Stimulated activated CD8-positive, alpha-beta memory T cell treated with anti-CD3 and anti-CD28 coated beads, Interleukin-15, amount 100 ng/mL, for 4 hours (primary cell): ENCODE results near the gene CLPTM1L.
"Not testable (repeated sequence)": the region's sequence is repeated elsewhere in the genome, so short reads cannot be mapped to it uniquely, and the experiment has no call there.

Experiments used
- DNase-seq, 2 donors: peaks; one replicate each; pipeline ENCODE4 v3.0.0-alpha.2; 2020; ENCODE audit warnings: low read depth in 2 of 2

Gene CLPTM1L

DNA sequence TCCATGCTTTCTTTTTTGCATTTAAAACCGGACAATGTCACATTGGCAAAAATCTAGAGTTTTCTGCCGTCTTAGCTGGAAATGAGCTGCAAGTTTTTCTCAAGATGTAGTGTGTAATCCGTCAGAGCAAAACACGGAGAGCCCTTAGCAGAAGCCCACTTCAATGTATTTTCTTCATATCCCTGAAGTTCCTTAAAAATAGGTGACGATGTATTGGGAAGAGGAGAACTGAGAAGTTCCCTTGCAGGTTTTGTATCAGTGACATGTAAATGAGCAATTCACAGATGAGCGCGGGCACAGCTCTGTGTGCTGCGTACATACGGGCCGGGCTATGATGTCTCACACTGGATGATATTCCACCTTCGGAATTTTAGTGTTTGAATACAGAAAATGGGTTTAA lies 14.8 kb upstream of the CLPTM1L start:
- DNase-seq: no peak

- no peak for DNase-seq
Observed at GRCh38 chr5:1359031-1359645, 14.2 kb upstream of the CLPTM1L start.

GRCh38 chr5:1358726-1359025 lies 13.8 kb upstream of the CLPTM1L start:
- no peak for DNase-seq

- DNase-seq: no peak
Observed at GRCh38 chr5:1357946-1358725, 13.2 kb upstream of the CLPTM1L start.

DNA sequence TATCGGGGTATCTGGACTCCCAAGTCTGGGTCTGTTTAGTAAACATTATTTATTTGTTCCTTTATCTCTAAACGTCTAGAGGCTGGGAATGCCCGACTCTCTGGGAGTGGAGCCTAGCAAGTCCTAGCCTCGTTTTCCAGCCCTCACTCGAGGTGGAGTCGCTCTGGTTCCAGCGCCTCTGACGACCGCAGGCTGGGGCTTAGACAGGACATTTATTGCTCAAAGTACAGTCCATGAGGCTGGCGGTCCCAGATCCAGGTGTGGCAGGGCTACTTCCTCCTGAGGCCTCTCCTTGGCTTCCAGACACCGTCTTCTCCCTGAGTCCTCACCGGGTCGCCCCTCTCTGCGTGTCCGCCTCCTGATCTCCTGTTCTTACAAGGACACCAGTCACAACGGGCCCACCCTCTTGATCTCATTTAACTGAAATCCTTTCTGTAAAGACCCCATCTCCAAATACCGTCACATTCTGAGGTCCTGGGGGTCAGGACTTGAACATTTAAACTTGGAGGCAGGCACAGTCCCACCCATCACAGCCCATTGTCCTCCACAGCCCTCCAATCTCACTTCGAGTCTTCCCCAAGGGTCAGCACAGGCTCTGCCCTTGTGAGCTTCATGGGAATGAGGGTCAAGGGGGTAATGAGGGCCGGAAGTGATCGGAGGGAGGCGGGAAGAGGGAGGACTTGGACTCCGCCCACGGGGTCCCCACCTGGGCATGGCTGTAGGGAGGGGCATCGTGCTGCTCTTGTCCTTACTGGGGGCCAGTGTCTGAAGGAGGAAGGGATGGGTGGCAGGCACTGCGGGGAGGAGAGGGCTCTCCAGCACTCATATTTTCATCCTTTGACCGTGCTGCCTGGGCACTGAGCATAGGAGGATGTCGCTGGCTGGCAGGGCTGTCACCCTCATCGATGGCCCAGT lies 12.2 kb upstream of the CLPTM1L start:
- DNase-seq: no peak

DNA sequence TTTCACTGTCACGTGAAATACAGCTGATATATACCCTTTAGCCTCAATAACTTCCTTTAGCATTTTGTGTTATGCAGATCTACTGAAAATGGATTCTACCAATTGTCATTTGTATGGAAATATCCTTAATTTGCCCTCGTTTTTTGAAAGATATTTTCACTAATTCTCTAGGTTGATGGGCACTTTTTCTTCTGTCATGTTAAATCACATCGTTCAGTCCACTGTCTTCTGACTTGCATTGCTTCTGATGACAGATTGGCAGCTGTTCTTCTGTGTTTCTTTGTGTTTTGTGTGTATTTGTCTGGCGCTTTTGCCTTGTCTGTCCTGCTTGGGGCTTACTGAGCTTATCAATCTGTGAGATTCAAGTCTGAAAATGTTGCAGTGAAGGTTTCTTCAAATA lies 9.7 kb upstream of the CLPTM1L start:
- no peak for DNase-seq

GRCh38 chr5:1352231-1353219 lies 7.6 kb upstream of the CLPTM1L start:
- no peak for DNase-seq

GRCh38 chr5:1351156-1351555 lies 6.3 kb upstream of the CLPTM1L start:
- DNase-seq: no peak

DNA sequence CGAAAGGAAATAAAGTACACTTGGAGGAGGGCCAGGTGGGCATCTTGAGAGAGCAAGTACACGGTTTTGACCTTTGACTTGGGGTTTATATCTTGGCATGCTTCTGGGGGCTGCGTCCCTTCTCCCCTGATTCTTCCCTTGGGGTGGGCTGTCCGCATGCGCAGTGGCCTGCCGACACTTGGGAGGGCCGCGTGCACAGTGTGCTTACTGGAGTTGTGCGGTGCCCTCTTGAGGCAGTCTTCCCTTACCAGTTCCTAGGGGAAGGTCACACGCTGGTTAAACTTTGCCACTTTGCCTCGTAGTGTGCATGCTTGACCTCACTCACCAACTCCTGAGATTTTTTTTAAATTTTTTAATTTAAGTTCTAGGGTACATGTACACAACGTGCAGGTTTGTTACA lies 4.3 kb upstream of the CLPTM1L start:
- no peak for DNase-seq

DNA sequence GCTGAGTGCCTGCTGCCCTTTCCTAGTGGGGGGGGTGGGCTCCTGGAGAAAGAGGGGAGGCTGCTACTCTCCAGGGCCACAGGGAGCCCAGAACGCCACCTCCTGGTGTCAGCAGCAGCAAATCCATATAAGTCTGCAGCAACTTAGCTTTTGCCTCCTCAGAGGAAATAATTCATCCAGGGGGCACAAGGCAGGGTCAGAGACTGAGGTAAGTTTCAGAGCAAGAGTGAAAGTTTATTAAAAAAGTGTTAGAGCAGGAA lies 4.0 kb upstream of the CLPTM1L start:
- DNase-seq: no peak

DNA sequence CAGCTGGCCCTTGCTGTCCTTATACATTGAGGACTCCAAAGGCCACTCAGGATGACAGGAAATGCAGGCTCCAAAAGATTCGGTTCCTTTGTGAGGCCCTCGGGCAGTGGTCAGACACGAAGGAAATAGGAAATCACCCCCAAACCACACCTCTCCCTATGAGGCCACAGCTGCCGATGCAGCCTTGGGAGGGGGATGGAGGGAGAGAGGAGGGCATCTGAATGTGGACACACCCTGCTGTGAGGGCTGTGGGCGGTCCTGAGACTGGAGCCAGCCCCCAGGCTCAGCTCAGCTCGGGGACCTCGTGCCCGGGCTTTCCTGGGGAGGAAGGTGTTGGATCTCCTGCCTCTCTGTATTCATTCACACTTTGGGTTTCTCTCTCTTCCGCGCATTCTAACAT lies 2.7 kb upstream of the CLPTM1L start:
- DNase-seq: no peak

- DNase-seq: no peak
Observed at GRCh38 chr5:1346627-1347440, 1.9 kb upstream of the CLPTM1L start.

- no peak for DNase-seq
Observed at GRCh38 chr5:1345876-1346626, 1.2 kb upstream of the CLPTM1L start.

DNA sequence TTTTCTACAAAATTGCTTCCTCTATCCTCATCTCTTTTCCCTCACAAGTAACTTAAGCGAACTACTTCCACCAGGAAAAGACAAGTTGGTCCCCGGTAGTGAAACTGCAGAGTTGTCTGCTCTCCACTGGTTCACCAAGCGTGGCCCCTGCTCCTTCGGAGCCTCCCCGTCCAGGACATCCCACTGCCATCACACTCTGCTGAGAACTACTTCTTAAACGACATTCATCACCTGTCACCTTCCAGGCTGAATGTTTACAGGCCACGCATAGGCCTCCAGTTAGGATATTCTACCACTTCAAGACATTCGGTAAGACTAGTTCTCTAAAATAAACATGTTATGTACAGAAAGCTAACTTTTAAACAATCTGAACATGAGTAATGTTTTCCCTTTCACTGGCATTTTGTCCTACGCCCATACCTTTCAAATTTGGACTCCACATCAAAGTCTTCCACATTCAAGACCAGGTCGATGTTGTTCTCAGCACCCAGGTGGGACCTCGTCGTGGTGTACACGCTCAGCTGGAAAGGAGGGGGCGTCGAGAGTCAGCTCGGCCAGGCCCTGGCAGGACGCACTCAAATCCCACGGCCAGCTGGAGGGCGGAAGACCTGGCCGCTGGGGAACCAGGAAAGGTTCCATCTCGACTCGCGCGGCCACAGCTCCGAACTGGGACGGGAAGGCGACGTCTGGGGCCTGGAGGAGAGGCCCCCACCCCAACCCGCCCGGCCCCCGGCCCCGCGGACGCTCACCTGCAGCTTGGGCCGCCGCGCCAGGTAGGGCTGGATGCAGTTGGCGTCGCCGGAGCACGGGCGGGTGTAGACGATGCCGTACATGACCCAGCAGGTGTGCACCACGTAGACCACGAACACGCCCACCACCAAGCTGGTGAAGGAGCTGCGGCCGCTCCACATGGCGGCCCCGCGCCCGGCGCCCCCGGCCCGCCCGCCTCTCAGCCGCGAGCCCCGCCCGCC lies 683 bp downstream of the CLPTM1L start:
- DNase-seq: no peak

- DNase-seq: no peak
Observed at GRCh38 chr5:1343315-1343751, 1.6 kb downstream of the CLPTM1L start.

DNA sequence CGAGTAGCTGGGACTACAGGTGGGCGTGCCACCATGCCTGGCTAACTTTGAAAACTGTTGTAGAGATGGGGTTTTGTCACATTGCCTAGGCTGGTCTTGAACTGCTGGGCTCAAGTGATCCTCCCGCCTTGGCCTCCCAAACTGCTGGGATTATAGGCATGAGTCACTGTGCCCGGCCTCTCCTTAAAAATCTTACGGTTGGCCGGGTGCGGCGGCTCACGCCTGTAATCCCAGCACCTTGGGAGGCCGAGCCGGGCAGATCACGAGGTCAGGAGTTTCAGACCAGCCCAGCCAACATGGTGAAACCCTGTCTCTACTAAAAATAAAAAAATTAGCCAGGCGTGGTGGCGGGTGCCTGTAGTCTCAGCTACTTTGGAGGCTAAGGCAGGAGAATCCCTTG lies 2.2 kb downstream of the CLPTM1L start:
- not testable (repeated sequence) for DNase-seq

DNA sequence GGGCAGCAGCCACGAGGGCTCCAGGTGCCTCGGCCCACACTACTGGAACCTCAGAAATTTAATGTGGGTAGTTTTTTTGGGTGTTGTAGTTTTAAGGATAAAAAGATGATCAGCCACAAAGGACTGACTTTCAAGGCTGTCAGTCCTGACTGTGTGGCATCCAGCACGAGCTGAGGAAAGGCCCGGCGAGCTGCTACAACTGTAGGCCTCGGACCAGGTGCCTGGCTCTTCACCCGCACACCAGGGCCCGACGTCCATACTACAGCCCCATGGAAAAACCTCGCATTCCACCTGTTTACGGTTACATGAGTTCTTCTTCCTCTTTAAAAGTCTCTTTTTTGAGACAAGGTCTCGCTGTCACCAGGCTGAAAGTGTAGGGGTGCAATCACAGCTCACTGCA lies 2.6 kb downstream of the CLPTM1L start:
- no peak for DNase-seq

GRCh38 chr5:1341863-1342262 lies 3.0 kb downstream of the CLPTM1L start:
- no peak for DNase-seq

- not testable (repeated sequence) for DNase-seq
Observed at GRCh38 chr5:1339818-1340210, 5.1 kb downstream of the CLPTM1L start.
